ENCODE measurements around the gene BRI3BP.

GRCh38 chr12:125006365-125006764, 12.9 kb downstream of the BRI3BP start:
- TF ChIP-seq CTCF (conservative IDR thresholded peaks at IDR 0.05) (no peak), ZFX (IDR thresholded peaks at IDR 0.05) (no peak)
